ENCODE data around the gene TRIO. TPM values are rescaled to one million over a fixed set of nuclear protein-coding genes. Genes with fewer than 3 reads are reported as not detected.

The TRIO gene
- total RNA-seq, 1 experiment from 2014 or later, result 88.8 TPM

GRCh38 chr5:14120176-14120575 lies 23.0 kb upstream of the TRIO start:
- H3K4me1 Mint-ChIP-seq, result peaks cover 21% of the 10 kb centered on the region
- DNase-seq (ENCODE audit: low spot score), result no peak
- H3K27me3 Mint-ChIP-seq (ENCODE audit: low read depth), result peaks cover 3% of the 10 kb centered on the region; the same call in 1 of the 2 replicates
- H3K36me3 Mint-ChIP-seq, result no peaks in the 10 kb centered on the region; the same call in 1 of the 2 replicates
- no peak for TF ChIP-seq ERG (CRISPR knock-in tag; IDR thresholded peaks at IDR 0.05)
- no peak for TF ChIP-seq MYBL2 (CRISPR knock-in tag; IDR thresholded peaks at IDR 0.05)
- TF ChIP-seq ZMAT4 (CRISPR knock-in tag; IDR thresholded peaks at IDR 0.05), result no peak
- TF ChIP-seq TP53 (CRISPR knock-in tag; IDR thresholded peaks at IDR 0.05), result no peak
- no peak for TF ChIP-seq PRRX2 (CRISPR knock-in tag; IDR thresholded peaks at IDR 0.05)
- no peak for TF ChIP-seq IRF1 (CRISPR knock-in tag; IDR thresholded peaks at IDR 0.05)
- TF ChIP-seq ZNF232 (CRISPR knock-in tag; IDR thresholded peaks at IDR 0.05), result no peak
- TF ChIP-seq ZNF138 (CRISPR knock-in tag; conservative IDR thresholded peaks at IDR 0.05), result no peak
- no peak for TF ChIP-seq MAX (CRISPR knock-in tag; IDR thresholded peaks at IDR 0.05)
- no peak for TF ChIP-seq AFF4 (CRISPR knock-in tag; IDR thresholded peaks at IDR 0.05; ENCODE audit: borderline replicate concordance)
- TF ChIP-seq NFYB (CRISPR knock-in tag; conservative IDR thresholded peaks at IDR 0.05; ENCODE audit: low read depth), result no peak
- no peak for TF ChIP-seq CDX4 (CRISPR knock-in tag; IDR thresholded peaks at IDR 0.05; ENCODE audit: borderline replicate concordance)
- TF ChIP-seq KAT7 (CRISPR knock-in tag; IDR thresholded peaks at IDR 0.05; ENCODE audit: borderline replicate concordance), result no peak
- TF ChIP-seq ELF4 (CRISPR knock-in tag; IDR thresholded peaks at IDR 0.05; ENCODE audit: low read depth), result no peak
- ChIA-PET CTCF (interaction anchor here (0.8 to 2.1 kb wide), 3 partner anchors 11 to 150 kb away, joined by 3 to 6 read pairs (median 3); no protein-coding TSS in a partner anchor), POLR2A (no interaction called here)
- ATAC-seq, result no peak
- H3K27ac Mint-ChIP-seq, result no peak overlapping the region
- H3K4me3 Mint-ChIP-seq, result no peak overlapping the region
- H3K9me3 Mint-ChIP-seq, result no peaks in the 10 kb centered on the region

- no peak overlapping the region for H3K27ac Mint-ChIP-seq
- CTCF ChIA-PET, result interaction anchor here (2.1 kb wide), 1 partner anchor 14 kb away, joined by 6 read pairs; no protein-coding TSS in a partner anchor
- no peak for DNase-seq (ENCODE audit: low spot score)
- H3K4me3 Mint-ChIP-seq, result no peak overlapping the region
- H3K9me3 Mint-ChIP-seq, result no peaks in the 10 kb centered on the region
- no peaks in the 10 kb centered on the region for H3K36me3 Mint-ChIP-seq
- ATAC-seq, result no peak
- H3K27me3 Mint-ChIP-seq (ENCODE audit: low read depth), result peaks cover 3% of the 10 kb centered on the region; the same call in 1 of the 2 replicates
- POLR2A ChIA-PET, result no interaction called here
- H3K4me1 Mint-ChIP-seq, result peaks cover 13% of the 10 kb centered on the region
- TF ChIP-seq ZSCAN18 (CRISPR knock-in tag; IDR thresholded peaks at IDR 0.05) (no peak), ATF2 (CRISPR knock-in tag; IDR thresholded peaks at IDR 0.05; ENCODE audit: borderline replicate concordance, low read depth) (no peak), ZNF532 (CRISPR knock-in tag; IDR thresholded peaks at IDR 0.05; ENCODE audit: borderline replicate concordance) (no peak), ZNF396 (CRISPR knock-in tag; IDR thresholded peaks at IDR 0.05; ENCODE audit: borderline replicate concordance) (no peak), ETV6 (CRISPR knock-in tag; IDR thresholded peaks at IDR 0.05) (no peak), ELF4 (CRISPR knock-in tag; IDR thresholded peaks at IDR 0.05; ENCODE audit: low read depth) (no peak), ZNF416 (CRISPR knock-in tag; IDR thresholded peaks at IDR 0.05) (no peak), NR3C1 (CRISPR knock-in tag; conservative IDR thresholded peaks at IDR 0.05; ENCODE audit: low read depth) (no peak)
Observed at GRCh38 chr5:14121552-14121951, 21.6 kb upstream of the TRIO start.
